ENCODE data around the gene NPAS2.
A peak's percentile ranks its signal among the peaks of the same experiment; 100 is the strongest.

NPAS2 gene

GRCh38 chr2:100796499-100797100, 23.3 kb upstream of the NPAS2 start:
- no peak for DNase-seq (ENCODE audit: low spot score)

GRCh38 chr2:100799686-100800085, 20.3 kb upstream of the NPAS2 start:
- no peak for DNase-seq (ENCODE audit: low spot score)

GRCh38 chr2:100800915-100801314, 19.0 kb upstream of the NPAS2 start:
- no peak for DNase-seq (ENCODE audit: low spot score)

- no peak for DNase-seq (ENCODE audit: low spot score)
Measured at GRCh38 chr2:100801402-100801801, 18.5 kb upstream of the NPAS2 start.

- no peak for DNase-seq (ENCODE audit: low spot score)
Measured at GRCh38 chr2:100802066-100802465, 17.9 kb upstream of the NPAS2 start.

- DNase-seq (ENCODE audit: low spot score): no peak
Measured at GRCh38 chr2:100803334-100803733, 16.6 kb upstream of the NPAS2 start.

- no peak for DNase-seq (ENCODE audit: low spot score)
Measured at GRCh38 chr2:100806550-100806949, 13.4 kb upstream of the NPAS2 start.

- no peak for DNase-seq (ENCODE audit: low spot score)
Measured at GRCh38 chr2:100807707-100808106, 12.2 kb upstream of the NPAS2 start.

- no peak for DNase-seq (ENCODE audit: low spot score)
Measured at GRCh38 chr2:100808582-100808981, 11.4 kb upstream of the NPAS2 start.

- no peak for DNase-seq (ENCODE audit: low spot score)
Measured at GRCh38 chr2:100809506-100809905, 10.4 kb upstream of the NPAS2 start.

GRCh38 chr2:100810603-100811145, 9.3 kb upstream of the NPAS2 start:
- DNase-seq (ENCODE audit: low spot score): no peak

GRCh38 chr2:100812116-100812515, 7.8 kb upstream of the NPAS2 start:
- no peak for DNase-seq (ENCODE audit: low spot score)

GRCh38 chr2:100812573-100812972, 7.4 kb upstream of the NPAS2 start:
- peak; percentile 47 for DNase-seq (ENCODE audit: low spot score)

GRCh38 chr2:100813527-100813926, 6.4 kb upstream of the NPAS2 start:
- DNase-seq (ENCODE audit: low spot score): no peak

- no peak for DNase-seq (ENCODE audit: low spot score)
Measured at GRCh38 chr2:100814043-100814442, 5.9 kb upstream of the NPAS2 start.

- DNase-seq (ENCODE audit: low spot score): no peak
Measured at GRCh38 chr2:100814453-100814852, 5.5 kb upstream of the NPAS2 start.

GRCh38 chr2:100817388-100817985, 2.5 kb upstream of the NPAS2 start:
- no peak for DNase-seq (ENCODE audit: low spot score)

GRCh38 chr2:100818003-100818605, 1.8 kb upstream of the NPAS2 start:
- DNase-seq (ENCODE audit: low spot score): no peak

- DNase-seq (ENCODE audit: low spot score): peak; percentile 47
Measured at GRCh38 chr2:100818606-100819369, 1.2 kb upstream of the NPAS2 start.

- DNase-seq (ENCODE audit: low spot score): no peak
Measured at GRCh38 chr2:100820273-100820522, 259 bp downstream of the NPAS2 start.

GRCh38 chr2:100820523-100821254, 750 bp downstream of the NPAS2 start:
- no peak for DNase-seq (ENCODE audit: low spot score)

GRCh38 chr2:100821255-100821910, 1.4 kb downstream of the NPAS2 start:
- no peak for DNase-seq (ENCODE audit: low spot score)
